GM19395 (cell line): ENCODE data around the gene POFUT1.

Experiments used
- ATAC-seq: cut with Tn5 transposase; IDR thresholded peaks from one replicate; pipeline ENCODE4 v1.9.1; 2021; ENCODE audit warnings: mild to moderate bottlenecking, moderate library complexity; ENCODE audit not compliant: unreplicated experiment

The POFUT1 gene

DNA sequence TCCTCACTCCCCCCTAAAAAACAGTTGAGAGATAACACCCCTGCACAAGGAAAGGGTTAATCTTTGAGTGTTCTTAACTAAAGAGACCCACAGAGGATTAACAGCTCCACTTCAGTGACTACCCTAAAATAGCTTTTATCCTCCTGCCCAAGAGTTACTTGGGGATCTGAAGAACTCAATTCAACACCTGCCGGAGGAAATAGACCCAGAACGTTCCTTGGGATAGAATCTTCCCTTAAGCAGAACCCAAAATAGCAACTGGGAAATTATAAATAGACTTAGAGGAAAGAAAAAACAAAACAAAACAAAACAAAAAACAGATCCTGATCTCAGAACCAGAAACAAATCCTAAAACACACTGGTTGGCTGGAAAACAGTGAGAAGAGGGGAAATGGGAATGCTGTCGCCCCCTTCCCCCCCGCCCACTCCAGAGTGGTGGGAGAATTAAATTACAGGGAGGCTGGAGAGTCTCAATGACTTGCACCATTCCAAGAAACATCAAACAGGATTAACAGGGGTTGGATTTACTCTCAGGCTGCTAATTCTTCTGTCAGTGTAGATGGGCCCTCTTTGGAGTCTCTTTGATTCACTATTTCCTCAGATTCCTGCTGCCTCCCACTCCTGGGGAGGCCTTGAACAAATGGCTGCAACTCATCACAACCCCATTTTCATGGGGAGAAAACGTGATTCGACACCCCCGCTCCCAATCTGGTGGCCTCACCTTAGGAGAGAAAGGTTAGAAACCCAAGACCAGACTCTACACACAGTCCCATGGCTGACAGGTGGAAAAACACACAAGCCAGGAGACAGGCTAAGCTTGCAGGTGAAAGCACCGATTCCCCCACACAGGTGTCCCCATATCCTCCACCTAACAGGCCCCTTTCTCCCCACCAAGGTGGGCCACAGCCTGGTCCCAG, 1.6 kb upstream of the POFUT1 start:
- no peak for ATAC-seq

DNA sequence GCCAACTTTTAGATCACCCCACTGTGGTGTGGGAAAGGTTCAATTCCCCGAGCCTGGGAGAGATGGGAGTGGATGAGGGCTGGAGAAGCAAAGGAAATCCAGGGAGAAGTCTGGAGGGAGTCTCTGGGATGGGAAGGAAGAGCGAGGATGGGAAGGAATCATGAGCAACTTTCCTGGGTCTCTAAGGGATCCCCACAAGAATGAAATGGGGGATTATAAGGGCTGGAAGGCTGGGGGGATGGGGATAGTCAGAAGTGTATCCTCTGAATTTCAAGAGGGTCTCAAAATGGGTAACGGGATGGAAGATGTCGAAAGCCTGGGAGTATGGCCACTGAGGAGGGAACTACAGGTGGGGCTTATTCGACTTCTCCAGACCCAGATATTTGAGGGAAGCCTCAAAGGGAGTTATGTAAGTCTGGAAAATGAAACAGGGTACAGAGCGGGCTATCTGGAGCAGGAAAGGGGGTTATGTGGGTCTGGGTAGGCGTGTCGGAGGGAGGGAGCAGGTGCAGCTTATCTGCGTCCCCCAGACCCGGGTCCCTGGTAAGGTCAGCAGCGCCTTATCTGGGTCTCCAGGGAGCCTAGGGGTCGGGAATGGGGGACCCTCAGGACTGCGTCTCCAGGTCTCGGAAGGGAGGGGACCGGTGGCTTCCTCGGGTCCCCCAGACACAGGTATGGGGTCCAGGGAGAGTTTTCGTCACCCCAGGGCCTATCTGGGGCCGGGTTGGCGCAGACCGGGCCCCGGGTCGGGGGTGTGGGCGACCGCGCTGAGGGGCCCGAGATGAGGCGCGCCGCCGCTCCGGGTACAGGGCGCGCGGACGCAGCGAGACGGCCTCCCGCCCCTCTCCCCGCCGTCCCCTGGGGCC, 687 bp upstream of the POFUT1 start:
- no peak for ATAC-seq

DNA sequence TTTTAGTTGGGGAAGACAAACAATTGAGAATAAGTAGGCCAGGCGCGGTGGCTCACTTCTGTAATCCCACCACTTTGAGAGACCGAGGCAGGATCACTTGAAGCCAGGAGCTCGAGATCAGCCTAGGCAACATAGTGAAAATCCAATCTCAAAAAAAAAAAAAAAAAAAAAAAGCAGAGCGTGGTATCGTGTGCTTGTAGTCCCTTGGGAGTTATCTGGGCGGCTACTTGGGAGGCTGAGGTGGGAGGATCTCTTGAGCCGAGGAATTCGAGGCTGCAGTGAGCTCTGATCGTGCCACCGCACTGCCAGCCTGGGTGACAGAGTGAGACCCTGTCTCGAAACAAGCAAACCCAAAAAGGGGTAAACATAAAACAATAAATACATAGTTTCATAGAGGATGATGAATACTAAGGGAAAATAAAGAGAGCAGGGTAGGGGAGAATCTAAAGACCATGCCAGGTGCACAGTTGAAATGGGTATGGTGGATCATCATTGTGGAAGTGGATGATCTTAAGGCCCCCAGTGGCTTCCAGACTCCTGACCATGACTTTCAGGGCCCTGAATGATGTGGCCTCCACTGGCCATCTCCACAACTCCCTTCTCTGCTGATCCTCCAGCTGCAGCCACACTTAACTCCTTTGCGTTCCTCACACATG, 947 bp downstream of the POFUT1 start:
- ATAC-seq: no peak

- ATAC-seq: no peak
Observed at GRCh38 chr20:32209850-32210605, 2.3 kb downstream of the POFUT1 start.

DNA sequence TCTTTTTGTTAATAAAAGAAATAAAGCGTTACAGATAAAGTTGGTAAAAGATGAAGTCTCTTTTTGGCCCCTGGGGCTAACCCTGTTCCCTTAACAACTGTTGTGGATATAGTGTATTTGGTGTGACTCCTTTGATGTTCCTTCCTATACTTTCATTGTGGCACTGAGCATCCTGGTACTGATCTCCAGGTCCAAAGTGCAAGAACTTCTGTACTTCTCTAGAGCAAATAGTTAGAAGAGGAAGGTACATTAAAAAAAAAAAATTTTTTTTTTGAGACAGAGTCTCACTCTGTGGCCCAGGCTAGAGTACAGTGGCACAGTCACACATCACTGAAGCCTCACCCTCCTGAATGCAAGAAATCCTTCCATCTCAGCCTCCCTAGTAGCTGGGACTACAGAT, 6.2 kb downstream of the POFUT1 start:
- ATAC-seq: no peak

- ATAC-seq: no peak
Observed at GRCh38 chr20:32215147-32215546, 7.5 kb downstream of the POFUT1 start.

GRCh38 chr20:32215729-32216128, 8.0 kb downstream of the POFUT1 start:
- no peak for ATAC-seq

GRCh38 chr20:32216179-32217142, 8.8 kb downstream of the POFUT1 start:
- ATAC-seq: no peak

DNA sequence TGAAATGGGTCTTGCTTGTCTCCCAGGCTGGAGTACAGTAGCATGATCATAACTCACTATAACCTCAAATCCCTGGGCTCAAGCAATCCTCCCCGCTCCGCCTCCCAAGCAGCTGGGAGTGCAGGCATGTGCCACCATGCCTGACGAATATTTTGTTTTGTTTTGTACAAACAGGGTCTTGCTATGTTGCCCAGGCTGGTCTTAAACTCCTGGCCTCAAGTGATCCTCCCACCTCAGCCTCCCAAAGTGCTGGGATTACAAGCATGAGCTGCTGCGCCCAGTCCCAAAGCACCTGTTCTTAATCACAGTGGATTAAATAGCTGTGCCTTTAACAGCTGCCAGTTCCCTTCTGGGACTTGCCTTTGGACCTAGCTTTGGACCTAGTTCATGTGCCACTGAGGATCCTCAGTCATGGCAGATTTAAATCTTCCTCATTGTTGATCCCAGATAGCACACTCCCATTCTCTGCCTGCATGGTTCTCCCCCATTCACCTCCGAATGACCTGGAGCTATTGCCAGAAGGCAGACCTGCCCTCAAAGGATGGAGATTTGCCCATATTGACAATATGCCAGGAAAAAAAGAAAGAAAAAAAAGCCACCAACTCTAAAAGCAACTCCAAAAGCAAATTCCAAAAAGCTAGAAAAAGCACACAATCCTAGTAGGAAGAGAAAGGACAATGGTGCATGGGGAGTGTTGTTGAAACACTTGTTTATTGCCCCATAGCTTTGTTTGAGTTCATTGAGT, 10.6 kb downstream of the POFUT1 start:
- no peak for ATAC-seq

- no peak for ATAC-seq
Observed at GRCh38 chr20:32224463-32224862, 16.8 kb downstream of the POFUT1 start.

GRCh38 chr20:32226391-32226790, 18.7 kb downstream of the POFUT1 start:
- no peak for ATAC-seq

GRCh38 chr20:32227306-32227705, 19.6 kb downstream of the POFUT1 start:
- no peak for ATAC-seq

GRCh38 chr20:32227744-32228688, 20.3 kb downstream of the POFUT1 start:
- no peak for ATAC-seq

DNA sequence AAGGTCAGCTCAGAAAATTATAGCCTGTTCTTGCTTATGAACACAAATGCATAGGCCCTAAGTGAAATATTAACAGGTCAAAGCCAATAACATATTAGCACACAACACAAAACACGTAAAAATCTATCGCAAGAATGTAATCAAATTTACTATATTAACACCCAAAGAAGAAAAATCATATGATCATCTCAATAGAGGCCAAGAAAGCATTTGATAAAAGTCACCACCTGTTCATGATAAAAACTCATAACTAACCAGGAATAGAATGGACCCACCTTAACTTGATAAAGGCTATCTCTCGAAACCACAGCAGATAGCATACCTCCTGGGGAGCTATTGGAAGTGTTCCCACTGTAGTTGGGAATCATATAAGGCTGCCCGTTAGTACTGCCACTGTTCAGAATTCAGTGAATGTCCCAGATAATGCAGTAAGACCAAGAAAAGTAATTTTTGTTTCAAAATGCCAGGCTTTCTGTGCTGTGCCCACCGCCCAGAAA, 21.6 kb downstream of the POFUT1 start:
- ATAC-seq: no peak

- no peak for ATAC-seq
Observed at GRCh38 chr20:32230707-32231106, 23.0 kb downstream of the POFUT1 start.

DNA sequence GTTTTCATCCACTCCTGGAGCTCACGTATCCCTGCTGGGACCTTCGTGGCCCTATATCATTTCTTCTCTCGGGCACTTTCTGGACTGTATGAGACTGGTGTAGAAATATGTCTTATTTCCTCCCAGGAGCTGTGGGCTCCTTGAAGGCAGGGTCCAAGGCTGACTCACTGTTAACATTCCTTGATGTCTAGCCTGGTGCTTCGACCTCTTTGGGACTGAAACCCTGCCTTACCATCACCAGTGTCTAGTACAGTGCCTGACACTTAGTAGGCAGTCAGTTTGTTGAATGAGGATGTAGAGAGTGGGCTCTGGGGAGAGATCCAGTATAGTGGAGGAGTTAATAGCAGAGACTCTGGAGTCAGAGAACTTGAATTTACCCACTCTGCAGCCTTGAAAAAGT, 23.6 kb downstream of the POFUT1 start:
- no peak for ATAC-seq

GRCh38 chr20:32231847-32232246, 24.2 kb downstream of the POFUT1 start:
- no peak for ATAC-seq
